PFSK-1 (cell line): ENCODE data around the gene SH2D1B.

Source experiments
- FOXP2 ChIP-seq: optimal IDR thresholded peaks from 2 replicates; pipeline ENCODE3; 2011; ENCODE audit warnings: borderline replicate concordance, control low read depth, inconsistent platforms; ENCODE audit not compliant: insufficient read depth; ENCODE audit errors: extremely low read length, extremely low read depth
- POLR2AphosphoS5 ChIP-seq: IDR thresholded peaks from 2 replicates; pipeline ENCODE4 v1.6.1; 2012; ENCODE audit warnings: low read depth, mild to moderate bottlenecking, control low read depth, low read length, moderate library complexity
- SIN3A ChIP-seq: IDR thresholded peaks from 2 replicates; pipeline ENCODE4 v1.6.1; 2012; ENCODE audit warnings: mild to moderate bottlenecking, low read length, moderate library complexity, borderline replicate concordance; ENCODE audit not compliant: insufficient read depth
- TAF1 ChIP-seq: IDR thresholded peaks from 2 replicates; pipeline ENCODE4 v1.6.1; 2012; ENCODE audit warnings: low read length, control low read depth, borderline replicate concordance; ENCODE audit not compliant: insufficient read depth
- TF ChIP-seq, protein P1 (sequence below), 2 experiments: IDR thresholded peaks; 2 replicates each; pipeline versions ENCODE4 v1.6.1 to v1.8.0; 2011 to 2012; ENCODE audit warnings: low read depth in 2 of 2, low read length in 2 of 2, control low read depth in 1 of 2, inconsistent platforms in 1 of 2, mild to moderate bottlenecking in 1 of 2, moderate library complexity in 1 of 2; ENCODE audit not compliant: insufficient read depth in 1 of 2

DNA sequence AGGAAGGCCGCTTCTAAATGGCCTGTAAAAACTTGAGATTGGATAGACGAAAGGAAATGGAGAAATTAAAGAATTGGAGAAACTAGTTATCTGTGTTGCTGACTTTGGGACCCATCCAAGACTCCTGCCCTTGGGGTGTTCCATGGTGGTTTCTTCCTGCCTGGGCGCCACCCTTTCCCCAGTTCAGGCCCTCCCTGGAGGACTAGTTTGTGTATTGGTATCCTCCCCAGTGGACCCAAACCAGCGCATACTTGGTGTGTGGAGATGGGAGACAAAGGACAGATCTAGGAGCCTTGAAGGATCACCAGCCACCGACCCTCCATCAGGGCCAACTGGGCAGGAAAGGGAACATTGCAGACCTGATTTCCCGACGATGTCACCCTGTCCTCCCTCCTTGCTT, 42.4 kb downstream of the SH2D1B start:
- TF ChIP-seq TAF1 (no peak), SIN3A (no peak), POLR2AphosphoS5 (no peak), FOXP2 (no peak)
- TF ChIP-seq, protein P1, sequence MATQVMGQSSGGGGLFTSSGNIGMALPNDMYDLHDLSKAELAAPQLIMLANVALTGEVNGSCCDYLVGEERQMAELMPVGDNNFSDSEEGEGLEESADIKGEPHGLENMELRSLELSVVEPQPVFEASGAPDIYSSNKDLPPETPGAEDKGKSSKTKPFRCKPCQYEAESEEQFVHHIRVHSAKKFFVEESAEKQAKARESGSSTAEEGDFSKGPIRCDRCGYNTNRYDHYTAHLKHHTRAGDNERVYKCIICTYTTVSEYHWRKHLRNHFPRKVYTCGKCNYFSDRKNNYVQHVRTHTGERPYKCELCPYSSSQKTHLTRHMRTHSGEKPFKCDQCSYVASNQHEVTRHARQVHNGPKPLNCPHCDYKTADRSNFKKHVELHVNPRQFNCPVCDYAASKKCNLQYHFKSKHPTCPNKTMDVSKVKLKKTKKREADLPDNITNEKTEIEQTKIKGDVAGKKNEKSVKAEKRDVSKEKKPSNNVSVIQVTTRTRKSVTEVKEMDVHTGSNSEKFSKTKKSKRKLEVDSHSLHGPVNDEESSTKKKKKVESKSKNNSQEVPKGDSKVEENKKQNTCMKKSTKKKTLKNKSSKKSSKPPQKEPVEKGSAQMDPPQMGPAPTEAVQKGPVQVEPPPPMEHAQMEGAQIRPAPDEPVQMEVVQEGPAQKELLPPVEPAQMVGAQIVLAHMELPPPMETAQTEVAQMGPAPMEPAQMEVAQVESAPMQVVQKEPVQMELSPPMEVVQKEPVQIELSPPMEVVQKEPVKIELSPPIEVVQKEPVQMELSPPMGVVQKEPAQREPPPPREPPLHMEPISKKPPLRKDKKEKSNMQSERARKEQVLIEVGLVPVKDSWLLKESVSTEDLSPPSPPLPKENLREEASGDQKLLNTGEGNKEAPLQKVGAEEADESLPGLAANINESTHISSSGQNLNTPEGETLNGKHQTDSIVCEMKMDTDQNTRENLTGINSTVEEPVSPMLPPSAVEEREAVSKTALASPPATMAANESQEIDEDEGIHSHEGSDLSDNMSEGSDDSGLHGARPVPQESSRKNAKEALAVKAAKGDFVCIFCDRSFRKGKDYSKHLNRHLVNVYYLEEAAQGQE (IDR thresholded peaks at IDR 0.05; ENCODE audit: insufficient read depth in 1 of 2, low read depth in 2 of 2, low read length in 2 of 2) = no peak
